Activated CD8-positive, alpha-beta T cell treated with anti-CD3 and anti-CD28 coated beads for 36 hours (primary cell): ENCODE data around the gene ZNF391. TPM values are rescaled to one million over a fixed set of nuclear protein-coding genes. Genes with fewer than 3 reads are reported as not detected.

Experiments used
- ATAC-seq: fragments of 200-7000 bp; cut with Tn5 transposase; one replicate; pipeline ENCODE4 v1.10.0; 2021; ENCODE audit warnings: mild to moderate bottlenecking, moderate library complexity
- CTCF ChIA-PET: fragments of 350-600 bp; sonication (Branson Sonifier 250); formaldehyde crosslinking; loops from one replicate; lab custom pipeline; 2021; ENCODE audit warnings: antibody characterized with exemption; lab: Charles Lee
- POLR2A ChIA-PET: fragments of 350-600 bp; sonication (Branson Sonifier 250); formaldehyde crosslinking; loops from one replicate; lab custom pipeline; 2021; ENCODE audit warnings: antibody characterized with exemption; lab: Charles Lee
- DNase-seq: peaks from one replicate; pipeline ENCODE4 v3.0.0-alpha.2; 2020
- H3K27ac Mint-ChIP-seq: one replicate; pipeline ENCODE4 v1.8.0; 2021; ENCODE audit warnings: mild to moderate bottlenecking, mixed read lengths
- H3K27me3 Mint-ChIP-seq: one replicate; pipeline ENCODE4 v1.8.0; 2021; ENCODE audit warnings: mixed read lengths
- H3K36me3 Mint-ChIP-seq: one replicate; pipeline ENCODE4 v1.8.0; 2021; ENCODE audit warnings: low read depth, mixed read lengths
- H3K4me1 Mint-ChIP-seq: one replicate; pipeline ENCODE4 v1.8.0; 2021; ENCODE audit warnings: low read depth, mixed read lengths
- H3K4me3 Mint-ChIP-seq: one replicate; pipeline ENCODE4 v1.8.0; 2021; ENCODE audit warnings: mild to moderate bottlenecking, moderate library complexity, mixed read lengths
- H3K9me3 Mint-ChIP-seq: one replicate; pipeline ENCODE4 v1.8.0; 2021; ENCODE audit warnings: mixed read lengths
- CTCF ChIP-seq: fragments of 200-600 bp; IDR thresholded peaks from one replicate; pipeline ENCODE4 v1.8.0; 2022; ENCODE audit warnings: antibody characterized with exemption, mild to moderate bottlenecking
- intact Hi-C: fragments of 100-400 bp; cut with micrococcal nuclease; formaldehyde crosslinking; loops from one replicate; pipeline ENCODE4 v1.10.0; 2022
- total RNA-seq, 2 experiments: library from RNA; stranded (reverse); gene quantifications; one replicate each; pipeline ENCODE4 v1.2.3, GENCODE V29; 2021

ZNF391 gene
- 1 to 10 TPM; 2.8 to 4.5 TPM for total RNA-seq

- Mint-ChIP-seq H3K4me1 (peaks cover 13% of the 10 kb centered on the region), H3K36me3 (peaks cover 6% of the 10 kb centered on the region), H3K27me3 (no peaks in the 10 kb centered on the region), H3K4me3 (peak within 1 kb of the TSS; percentile 94), H3K9me3 (peaks cover 4% of the 10 kb centered on the region), H3K27ac (peak within 1 kb of the TSS; percentile 92)
- TF ChIP-seq CTCF, result no peak
- CTCF ChIA-PET, result interaction anchor here (1.1 to 1.3 kb wide), 2 partner anchors 15 to 198 kb away, joined by 3 read pairs; no protein-coding TSS in a partner anchor
- DNase-seq (peak; percentile 77), ATAC-seq (peak; percentile 91)
- POLR2A ChIA-PET, result interaction anchor here (0.7 to 1.0 kb wide), 2 partner anchors 77 to 242 kb away, joined by 3 read pairs; partner anchors contain the start of gene POM121L2
- intact Hi-C loops, result loop anchor here (5.0 kb wide), 1 partner anchor 89 kb away; no protein-coding TSS in a partner anchor
These were observed at the start of gene ZNF391 for GRCh38 chr6:27388293-27389197. Gene ZNF391 (plus strand): TSS chr6:27388759. CDS start chr6:27400371, 11,612 bp downstream.

GRCh38 chr6:27352850-27353249 is 35.7 kb upstream of the ZNF391 start:
- DNase-seq (no peak), ATAC-seq (no peak)
- intact Hi-C loops, result no loop called here
- Mint-ChIP-seq H3K27me3 (no peaks in the 10 kb centered on the region), H3K4me3 (no peak overlapping the region), H3K27ac (no peak overlapping the region), H3K36me3 (peaks cover 5% of the 10 kb centered on the region), H3K9me3 (peaks cover 13% of the 10 kb centered on the region), H3K4me1 (no peaks in the 10 kb centered on the region)
- TF ChIP-seq CTCF, result no peak
- ChIA-PET POLR2A (no interaction called here), CTCF (no interaction called here)

- intact Hi-C loops, result no loop called here
- DNase-seq, result no peak
- Mint-ChIP-seq H3K36me3 (peaks cover 41% of the 10 kb centered on the region), H3K27ac (no peak overlapping the region), H3K4me3 (no peak overlapping the region), H3K27me3 (no peaks in the 10 kb centered on the region), H3K4me1 (no peaks in the 10 kb centered on the region), H3K9me3 (peaks cover 44% of the 10 kb centered on the region)
- ChIA-PET CTCF (no interaction called here), POLR2A (no interaction called here)
- no peak for TF ChIP-seq CTCF
- no peak for ATAC-seq
These were observed 29.8 kb upstream of the ZNF391 start for GRCh38 chr6:27358786-27359185.

GRCh38 chr6:27359231-27359630 is 29.3 kb upstream of the ZNF391 start:
- intact Hi-C loops, result no loop called here
- ChIA-PET POLR2A (no interaction called here), CTCF (no interaction called here)
- Mint-ChIP-seq H3K27ac (no peak overlapping the region), H3K36me3 (peaks cover 41% of the 10 kb centered on the region), H3K4me3 (no peak overlapping the region), H3K9me3 (peaks cover 43% of the 10 kb centered on the region), H3K27me3 (no peaks in the 10 kb centered on the region), H3K4me1 (no peaks in the 10 kb centered on the region)
- DNase-seq, result no peak
- no peak for ATAC-seq
- no peak for TF ChIP-seq CTCF

- Mint-ChIP-seq H3K4me3 (no peak overlapping the region), H3K36me3 (peaks cover 13% of the 10 kb centered on the region), H3K4me1 (no peaks in the 10 kb centered on the region), H3K9me3 (peaks cover 7% of the 10 kb centered on the region), H3K27me3 (no peaks in the 10 kb centered on the region), H3K27ac (no peak overlapping the region)
- intact Hi-C loops, result no loop called here
- CTCF ChIA-PET, result no interaction called here
- no peak for DNase-seq
- TF ChIP-seq CTCF, result no peak
- POLR2A ChIA-PET, result no interaction called here
- no peak for ATAC-seq
These were observed 20.4 kb upstream of the ZNF391 start for GRCh38 chr6:27368202-27368601.
